DMS53 (cell line): ENCODE data around the gene USP54.

Experiments
- DNase-seq: peaks from one replicate; lab custom pipeline; 2025; lab: John Stamatoyannopoulos, UW

USP54 gene

GRCh38 chr10:73460897-73461296 lies 130.2 kb downstream of the USP54 start:
- no peak for DNase-seq

- DNase-seq: no peak
These were observed 131.3 kb downstream of the USP54 start for GRCh38 chr10:73459683-73460314.

GRCh38 chr10:73456187-73456890 lies 134.8 kb downstream of the USP54 start:
- no peak for DNase-seq

- no peak for DNase-seq
These were observed 142.0 kb downstream of the USP54 start for GRCh38 chr10:73449113-73449512.

GRCh38 chr10:73448384-73448783 lies 142.8 kb downstream of the USP54 start:
- no peak for DNase-seq
